Effector CD8-positive, alpha-beta T cell (primary cell): ENCODE results near the gene RRAGD.

Experiments used
- DNase-seq: peaks from one replicate; lab custom pipeline; 2025; lab: John Stamatoyannopoulos, UW

The RRAGD gene

GRCh38 chr6:89375427-89376267 is 36.4 kb downstream of the RRAGD start:
- peak; percentile 26 for DNase-seq

GRCh38 chr6:89372506-89372901 is 39.6 kb downstream of the RRAGD start:
- no peak for DNase-seq

DNA sequence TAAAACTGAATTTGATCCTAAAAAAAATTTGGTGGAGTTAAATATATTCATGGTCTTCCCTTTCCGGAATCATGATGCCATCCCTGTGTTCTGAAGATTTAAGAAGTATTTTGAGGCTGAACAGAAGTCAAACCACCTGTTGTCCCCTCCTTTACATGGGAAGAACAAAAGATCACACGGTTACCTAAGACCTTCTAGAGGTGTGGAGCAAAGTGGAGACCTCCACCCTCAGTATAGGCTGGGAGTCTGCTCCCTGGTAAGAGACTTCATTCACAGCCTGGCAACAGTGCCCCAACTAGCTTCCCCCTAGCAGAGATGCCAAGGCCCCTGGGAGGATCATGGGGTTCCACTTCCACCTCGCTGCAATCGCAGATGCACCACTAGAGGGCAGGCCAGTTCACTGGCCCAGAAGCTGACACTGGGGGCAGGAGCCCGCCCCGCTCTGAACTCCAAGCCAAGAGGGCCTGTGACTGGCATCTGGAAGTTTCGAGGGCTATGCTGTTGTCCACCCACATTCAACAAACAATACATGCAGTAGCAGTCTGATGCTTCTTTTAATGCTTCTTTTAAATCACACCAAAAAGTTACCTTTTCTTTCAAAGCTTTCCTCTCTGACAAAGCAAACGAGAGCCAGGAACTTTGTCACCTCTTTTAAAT is 40.1 kb downstream of the RRAGD start:
- peak; percentile 63 for DNase-seq

DNA sequence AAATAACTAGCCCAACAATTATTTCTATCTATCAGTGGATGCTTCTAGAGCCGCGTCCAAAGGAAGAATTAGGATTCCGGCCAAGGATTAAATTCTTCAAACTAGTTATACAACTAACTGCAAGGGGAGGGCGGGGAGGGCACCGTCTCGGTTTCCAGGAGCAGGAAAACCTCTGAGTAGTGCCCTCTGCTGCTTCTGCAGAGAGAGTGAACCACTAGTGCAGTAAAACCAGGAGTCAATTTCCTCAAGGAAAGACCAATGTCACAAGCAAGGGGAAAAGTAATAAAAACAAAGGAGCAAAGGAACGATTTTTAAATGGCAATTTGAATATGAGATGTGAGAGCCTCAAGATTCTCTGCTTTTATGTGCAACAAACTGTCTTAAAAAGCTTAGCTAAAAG is 43.1 kb downstream of the RRAGD start:
- DNase-seq, result no peak

GRCh38 chr6:89368107-89368506 is 44.0 kb downstream of the RRAGD start:
- peak; percentile 23 for DNase-seq

- DNase-seq, result no peak
Observed at GRCh38 chr6:89364586-89364985, 47.5 kb downstream of the RRAGD start.

DNA sequence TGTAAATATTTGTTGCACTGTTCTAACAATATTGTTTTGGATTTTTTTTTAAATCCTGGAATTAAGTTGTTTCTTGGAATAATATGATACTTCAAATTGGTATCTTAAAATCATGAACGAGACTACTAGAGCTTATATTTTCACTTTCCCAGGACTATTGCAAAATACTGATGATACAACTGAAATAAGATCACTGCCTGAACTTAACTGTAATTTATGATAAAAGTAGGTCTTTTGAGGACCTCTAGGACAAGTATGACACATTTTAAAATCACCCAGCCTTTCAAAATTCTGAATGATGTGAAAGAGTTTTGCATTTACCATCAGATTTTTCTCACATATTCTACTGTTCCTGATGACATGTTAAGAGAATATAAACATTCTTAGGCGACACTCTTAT is 50.9 kb downstream of the RRAGD start:
- DNase-seq, result no peak

DNA sequence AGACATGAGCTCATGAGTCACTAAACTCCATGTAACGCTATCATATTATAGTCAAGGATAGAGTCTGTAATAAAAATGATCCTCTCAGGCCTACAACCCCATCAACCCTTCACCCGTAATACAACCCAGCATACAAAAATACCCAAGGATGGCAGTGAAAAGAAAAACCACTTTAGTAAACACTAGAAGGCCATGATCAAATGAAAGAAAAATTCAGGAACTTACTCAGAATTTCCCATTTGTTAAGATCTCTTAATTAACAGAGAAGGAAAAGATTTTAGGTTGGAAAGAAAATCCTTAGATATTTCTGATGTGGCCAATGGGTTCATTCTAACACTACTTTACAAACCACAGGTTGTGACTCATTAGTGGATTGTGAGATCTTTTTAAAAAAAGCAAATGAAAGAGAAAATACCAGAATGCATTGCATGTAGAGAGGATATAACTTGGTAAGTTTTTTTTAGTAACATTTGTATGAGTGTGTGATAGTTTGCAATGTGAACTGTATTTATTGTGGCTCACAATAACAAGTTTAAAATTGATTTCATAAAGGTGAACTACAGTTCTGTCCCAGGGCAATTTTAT is 51.6 kb downstream of the RRAGD start:
- no peak for DNase-seq

DNA sequence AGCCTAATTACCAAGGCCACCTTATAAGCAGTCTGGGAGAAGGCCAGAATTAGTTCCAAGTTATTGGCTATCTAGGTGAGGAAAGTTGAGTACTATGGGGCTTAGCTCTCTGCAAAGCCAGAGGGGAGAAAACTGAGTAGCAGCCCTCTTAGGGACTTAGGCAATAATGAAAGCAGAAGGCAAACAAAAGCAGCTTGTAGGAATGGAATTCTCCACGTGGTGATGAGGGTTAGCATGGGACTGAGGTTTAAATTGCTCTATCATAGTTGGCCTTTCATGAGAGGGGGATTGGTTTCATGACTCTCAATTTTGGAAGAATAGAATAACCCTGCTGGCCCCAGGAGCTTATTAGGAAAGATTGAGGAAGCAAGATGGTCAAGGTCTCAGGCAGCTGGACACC is 52.5 kb downstream of the RRAGD start:
- DNase-seq, result no peak

DNA sequence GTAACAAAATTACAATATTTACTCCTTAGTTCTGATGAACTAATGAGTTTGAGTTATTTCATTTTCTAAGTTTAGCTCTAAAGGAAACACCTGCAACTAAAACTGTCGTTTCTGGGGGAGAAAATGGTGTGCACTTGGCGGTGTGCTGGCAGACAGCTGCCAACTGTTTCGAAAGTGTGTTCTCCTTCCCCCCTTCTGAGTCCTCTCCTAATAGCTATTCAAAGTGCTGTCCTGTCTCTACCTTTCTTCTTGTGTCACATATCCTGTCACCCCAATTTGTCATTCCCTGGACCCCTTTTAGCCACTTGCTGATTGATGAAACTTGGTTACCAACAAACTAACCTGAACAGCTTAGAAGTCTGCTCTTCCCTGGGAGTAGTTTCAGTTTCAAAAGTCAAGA is 54.7 kb downstream of the RRAGD start:
- DNase-seq, result no peak

DNA sequence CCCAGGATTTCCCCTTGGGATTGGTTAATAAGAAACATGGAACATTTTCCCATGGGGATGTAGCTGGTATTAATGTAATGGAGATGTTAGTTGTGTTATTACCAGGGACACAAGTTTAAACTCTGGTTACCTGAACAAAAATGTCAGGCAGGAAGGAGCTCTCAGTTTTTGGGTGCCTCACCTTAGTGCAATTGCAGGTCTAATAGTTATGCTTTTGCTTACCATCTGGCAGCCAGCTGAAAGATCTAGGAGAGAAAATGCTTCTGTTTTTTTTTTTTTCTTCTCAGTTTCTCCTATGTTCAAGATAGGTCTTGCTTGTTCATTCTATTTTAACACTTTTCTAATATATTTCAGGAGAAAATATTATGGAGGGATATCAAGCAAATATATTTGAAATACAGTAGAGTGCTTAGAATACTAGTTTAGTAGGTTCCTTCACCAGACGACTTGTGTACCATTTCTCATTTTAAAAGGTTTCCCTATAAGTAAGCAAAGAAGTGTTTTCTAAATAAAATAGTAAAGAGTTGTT is 55.4 kb downstream of the RRAGD start:
- no peak for DNase-seq

GRCh38 chr6:89355511-89356194 is 56.4 kb downstream of the RRAGD start:
- DNase-seq, result no peak

- no peak for DNase-seq
Observed at GRCh38 chr6:89353702-89354392, 58.2 kb downstream of the RRAGD start.

- no peak for DNase-seq
Observed at GRCh38 chr6:89353118-89353556, 58.9 kb downstream of the RRAGD start.

- DNase-seq, result peak; percentile 54
Observed at GRCh38 chr6:89352278-89353117, 59.6 kb downstream of the RRAGD start, which contains the start of gene UBE2J1. UBE2J1 (minus strand) TSS chr6:89352722; CDS start chr6:89352569, 153 bp downstream.

- DNase-seq, result no peak
Observed at GRCh38 chr6:89351671-89352277, 60.3 kb downstream of the RRAGD start.

DNA sequence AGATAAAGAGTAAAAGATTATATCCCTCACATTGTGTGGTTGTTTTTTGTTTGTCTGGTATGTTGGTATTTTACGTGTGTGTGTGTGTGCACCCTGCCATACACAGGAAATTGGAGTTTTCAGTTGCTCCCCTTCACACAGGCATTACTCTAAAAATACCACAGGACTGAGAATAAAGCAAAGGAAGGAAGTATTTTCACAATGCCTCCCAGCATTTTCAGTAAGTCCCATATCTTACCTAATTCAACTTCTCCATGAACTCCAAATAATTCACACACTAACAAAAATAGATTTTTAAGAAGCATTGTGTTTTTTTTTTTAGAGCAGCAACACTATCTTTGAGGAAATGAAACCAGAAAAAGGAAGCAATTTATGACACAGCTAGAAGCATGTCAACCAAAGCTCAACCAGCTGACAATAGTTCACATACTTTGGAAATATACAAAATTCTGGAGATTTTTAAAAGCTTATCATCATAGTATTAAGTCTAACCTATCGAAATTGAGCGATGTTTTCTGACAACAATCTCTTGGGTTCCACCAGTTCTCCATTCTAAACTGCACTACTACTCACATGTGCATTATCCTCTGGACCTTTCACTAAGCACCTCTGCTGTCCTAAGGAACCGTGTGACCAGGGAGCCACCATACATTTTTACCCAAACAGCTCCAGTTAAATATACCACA is 61.6 kb downstream of the RRAGD start:
- DNase-seq, result no peak

GRCh38 chr6:89348372-89348771 is 63.7 kb downstream of the RRAGD start:
- DNase-seq, result no peak

DNA sequence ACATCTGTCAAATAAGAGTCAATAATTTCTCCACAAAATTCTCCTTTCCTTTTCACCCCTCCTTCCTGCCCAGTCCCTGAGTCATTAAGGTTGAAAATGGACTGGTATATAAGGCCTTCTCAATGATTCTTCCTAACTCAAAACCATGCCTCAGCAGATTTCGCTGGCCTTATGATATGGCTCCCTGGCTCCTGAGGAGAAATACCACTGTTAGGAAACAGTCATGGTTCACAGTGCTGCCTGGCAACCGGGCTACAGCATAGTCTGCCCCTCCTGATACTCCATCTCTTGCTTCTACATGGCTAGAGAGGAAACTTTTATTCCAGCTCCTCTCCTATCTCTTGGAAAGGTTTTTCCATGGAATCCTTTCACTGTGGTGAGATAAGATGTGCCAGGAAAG is 64.2 kb downstream of the RRAGD start:
- no peak for DNase-seq
